Measurements from ENCODE around the gene GABRD.
A peak's percentile ranks its signal among the peaks of the same experiment; 100 is the strongest.

Gene GABRD

GRCh38 chr1:2014181-2014580 lies 5.0 kb upstream of the GABRD start:
- no peak overlapping the region for H3K9ac ChIP-seq (ENCODE audit: low read depth, low read length, poor library complexity, severe bottlenecking)
- no peak overlapping the region for H2AFZ ChIP-seq (ENCODE audit: low read length)
- no peak overlapping the region for H3K4me2 ChIP-seq (ENCODE audit: low read depth, low read length, poor library complexity, severe bottlenecking)
- no peak overlapping the region for H3K4me3 ChIP-seq (ENCODE audit: low read length, poor library complexity, severe bottlenecking)
- H3K79me2 ChIP-seq (ENCODE audit: insufficient read depth, low read length), result no peaks in the 10 kb centered on the region
- no peaks in the 10 kb centered on the region for H3K9me2 ChIP-seq (replicated peaks; ENCODE audit: low read depth, low read length)
- peaks cover 6% of the 10 kb centered on the region for H3K4me1 ChIP-seq (ENCODE audit: insufficient read depth, low read length, poor library complexity, severe bottlenecking)
- no peaks in the 10 kb centered on the region for H3K9me3 ChIP-seq (ENCODE audit: insufficient read depth, low read depth, low read length)
- no peaks in the 10 kb centered on the region for H3F3A ChIP-seq (ENCODE audit: low read depth)
- no peaks in the 10 kb centered on the region for H3K27me3 ChIP-seq (ENCODE audit: insufficient read depth, low read length, poor library complexity, severe bottlenecking)
- no peaks in the 10 kb centered on the region for H3K36me3 ChIP-seq (ENCODE audit: insufficient read depth, low read length)
- TF ChIP-seq CTCF (conservative IDR thresholded peaks at IDR 0.05; ENCODE audit: low read length) (no peak), EZH2phosphoT487 (IDR thresholded peaks at IDR 0.05; ENCODE audit: borderline replicate concordance) (no peak)
- no peaks in the 10 kb centered on the region for H4K20me1 ChIP-seq (ENCODE audit: insufficient read depth, low read length, poor library complexity, severe bottlenecking)

- no peak overlapping the region for H3K9ac ChIP-seq (ENCODE audit: low read depth, low read length, poor library complexity, severe bottlenecking)
- no peaks in the 10 kb centered on the region for H3K9me3 ChIP-seq (ENCODE audit: insufficient read depth, low read depth, low read length)
- no peaks in the 10 kb centered on the region for H3K9me2 ChIP-seq (replicated peaks; ENCODE audit: low read depth, low read length)
- no peak overlapping the region for H3K4me3 ChIP-seq (ENCODE audit: low read length, poor library complexity, severe bottlenecking)
- TF ChIP-seq EZH2phosphoT487 (IDR thresholded peaks at IDR 0.05; ENCODE audit: borderline replicate concordance) (no peak), CTCF (conservative IDR thresholded peaks at IDR 0.05; ENCODE audit: low read length) (no peak)
- H3F3A ChIP-seq (ENCODE audit: low read depth), result no peaks in the 10 kb centered on the region
- H3K4me1 ChIP-seq (ENCODE audit: insufficient read depth, low read length, poor library complexity, severe bottlenecking), result peaks cover 6% of the 10 kb centered on the region
- no peaks in the 10 kb centered on the region for H3K79me2 ChIP-seq (ENCODE audit: insufficient read depth, low read length)
- 0 out of 2 replicates have a peak overlapping the region, but pooled peaks have one; percentile 39 for H2AFZ ChIP-seq (ENCODE audit: low read length)
- H4K20me1 ChIP-seq (ENCODE audit: insufficient read depth, low read length, poor library complexity, severe bottlenecking), result no peaks in the 10 kb centered on the region
- H3K4me2 ChIP-seq (ENCODE audit: low read depth, low read length, poor library complexity, severe bottlenecking), result no peak overlapping the region
- no peaks in the 10 kb centered on the region for H3K27me3 ChIP-seq (ENCODE audit: insufficient read depth, low read length, poor library complexity, severe bottlenecking)
- no peaks in the 10 kb centered on the region for H3K36me3 ChIP-seq (ENCODE audit: insufficient read depth, low read length)
These were observed 4.1 kb upstream of the GABRD start for GRCh38 chr1:2014741-2015735.

GRCh38 chr1:2016123-2016522 lies 3.0 kb upstream of the GABRD start:
- no peaks in the 10 kb centered on the region for H3K4me1 ChIP-seq (ENCODE audit: insufficient read depth, low read length, poor library complexity, severe bottlenecking)
- H3K36me3 ChIP-seq (ENCODE audit: insufficient read depth, low read length), result no peaks in the 10 kb centered on the region
- no peak overlapping the region for H3K4me2 ChIP-seq (ENCODE audit: low read depth, low read length, poor library complexity, severe bottlenecking)
- no peak overlapping the region for H3K4me3 ChIP-seq (ENCODE audit: low read length, poor library complexity, severe bottlenecking)
- no peaks in the 10 kb centered on the region for H3K9me3 ChIP-seq (ENCODE audit: insufficient read depth, low read depth, low read length)
- H4K20me1 ChIP-seq (ENCODE audit: insufficient read depth, low read length, poor library complexity, severe bottlenecking), result no peaks in the 10 kb centered on the region
- H3K9ac ChIP-seq (ENCODE audit: low read depth, low read length, poor library complexity, severe bottlenecking), result no peak overlapping the region
- no peaks in the 10 kb centered on the region for H3K27me3 ChIP-seq (ENCODE audit: insufficient read depth, low read length, poor library complexity, severe bottlenecking)
- no peak overlapping the region for H2AFZ ChIP-seq (ENCODE audit: low read length)
- TF ChIP-seq EZH2phosphoT487 (IDR thresholded peaks at IDR 0.05; ENCODE audit: borderline replicate concordance) (no peak), CTCF (conservative IDR thresholded peaks at IDR 0.05; ENCODE audit: low read length) (no peak)
- H3K9me2 ChIP-seq (replicated peaks; ENCODE audit: low read depth, low read length), result no peaks in the 10 kb centered on the region
- no peaks in the 10 kb centered on the region for H3F3A ChIP-seq (ENCODE audit: low read depth)
- H3K79me2 ChIP-seq (ENCODE audit: insufficient read depth, low read length), result no peaks in the 10 kb centered on the region
